ENCODE measurements around the gene PLCD4. TPM values are rescaled to one million over a fixed set of nuclear protein-coding genes. Genes with fewer than 3 reads are reported as not detected.

PLCD4 gene
- total RNA-seq, 1 donor from 2014 or later, result 1.2 TPM

GRCh38 chr2:218618102-218618860 is 10.6 kb downstream of the PLCD4 start:
- DNase-seq (ENCODE audit: low spot score in 2 of 2), result no peak
- no peak for FAIRE-seq

- DNase-seq (ENCODE audit: low spot score in 2 of 2) (no peak), FAIRE-seq (no peak)
Observed at GRCh38 chr2:218621007-218621406, 13.3 kb downstream of the PLCD4 start.

GRCh38 chr2:218622606-218623365 is 15.1 kb downstream of the PLCD4 start:
- no peak for DNase-seq (ENCODE audit: low spot score in 2 of 2)
- no peak for FAIRE-seq

GRCh38 chr2:218623366-218623705 is 15.6 kb downstream of the PLCD4 start:
- FAIRE-seq (no peak), DNase-seq (ENCODE audit: low spot score in 2 of 2) (no peak)

- FAIRE-seq, result no peak
- no peak for DNase-seq (ENCODE audit: low spot score in 2 of 2)
Observed at GRCh38 chr2:218626369-218626768, 18.7 kb downstream of the PLCD4 start.

GRCh38 chr2:218627939-218628338 is 20.2 kb downstream of the PLCD4 start:
- no peak for FAIRE-seq
- DNase-seq (ENCODE audit: low spot score in 2 of 2), result no peak

- FAIRE-seq (no peak), DNase-seq (ENCODE audit: low spot score in 2 of 2) (no peak)
Observed at GRCh38 chr2:218631837-218632236, 24.1 kb downstream of the PLCD4 start.

GRCh38 chr2:218635719-218636118 is 28.0 kb downstream of the PLCD4 start:
- no peak for DNase-seq (ENCODE audit: low spot score in 2 of 2)
- FAIRE-seq, result no peak

GRCh38 chr2:218638372-218638771 is 30.7 kb downstream of the PLCD4 start:
- no peak for DNase-seq (ENCODE audit: low spot score in 2 of 2)
- FAIRE-seq, result no peak

GRCh38 chr2:218642121-218642656 is 34.5 kb downstream of the PLCD4 start:
- no peak for FAIRE-seq
- DNase-seq (ENCODE audit: low spot score in 2 of 2), result no peak

- DNase-seq (ENCODE audit: low spot score in 2 of 2) (no peak), FAIRE-seq (no peak)
Observed at GRCh38 chr2:218642786-218643185, 35.1 kb downstream of the PLCD4 start.

GRCh38 chr2:218643751-218644310 is 36.1 kb downstream of the PLCD4 start:
- no peak for FAIRE-seq
- DNase-seq (ENCODE audit: low spot score in 2 of 2), result no peak

- DNase-seq (ENCODE audit: low spot score in 2 of 2) (no peak), FAIRE-seq (no peak)
Observed at GRCh38 chr2:218644721-218645120, 37.0 kb downstream of the PLCD4 start.

GRCh38 chr2:218645126-218645525 is 37.4 kb downstream of the PLCD4 start:
- DNase-seq (ENCODE audit: low spot score in 2 of 2) (no peak), FAIRE-seq (no peak)

- peak in 1 of 2 donors; percentile 54 for DNase-seq (ENCODE audit: low spot score in 2 of 2)
- no peak for FAIRE-seq
Observed at GRCh38 chr2:218648088-218648786, 40.5 kb downstream of the PLCD4 start.

- FAIRE-seq (no peak), DNase-seq (ENCODE audit: low spot score in 2 of 2) (no peak)
Observed at GRCh38 chr2:218648787-218649100, 41.0 kb downstream of the PLCD4 start.

- no peak for FAIRE-seq
- no peak for DNase-seq (ENCODE audit: low spot score in 2 of 2)
Observed at GRCh38 chr2:218655751-218656150, 48.1 kb downstream of the PLCD4 start.

- no peak for FAIRE-seq
Observed at GRCh38 chr2:218658671-218659257, 51.1 kb downstream of the PLCD4 start.

GRCh38 chr2:218659258-218659987 is 51.7 kb downstream of the PLCD4 start, which contains the start of the genes BCS1L and ZNF142:
Gene BCS1L (plus strand): TSS chr2:218659683. CDS start chr2:218660988, 1,305 bp downstream.
Gene ZNF142 (minus strand): TSS chr2:218659623. CDS start chr2:218656429, 3,194 bp downstream.
- DNase-seq (ENCODE audit: low spot score in 2 of 2) (peak; percentile 75 to 89), FAIRE-seq (no peak)

More at GRCh38 chr2:218658671-218659257, 51.1 kb downstream of the PLCD4 start:
- peak in 1 of 2 donors; percentile 34 for DNase-seq (ENCODE audit: low spot score in 2 of 2)

- DNase-seq (ENCODE audit: low spot score in 2 of 2) (no peak), FAIRE-seq (no peak)
Observed at GRCh38 chr2:218659988-218660358, 52.3 kb downstream of the PLCD4 start.
